GM20431 (cell line): Measurements from ENCODE around the gene DTX2.
"Not testable (repeated sequence)": the region's sequence is repeated elsewhere in the genome, so short reads cannot be mapped to it uniquely, and the experiment has no call there.

Experiments
- in situ Hi-C: fragments of 300-500 bp; cut with MseI, MboI; formaldehyde crosslinking; loops from one replicate; pipeline ENCODE4 v1.15.0; 2020; ENCODE audit warnings: low sequenced_read_pairs; ENCODE audit not compliant: unreplicated experiment

The DTX2 gene

DNA sequence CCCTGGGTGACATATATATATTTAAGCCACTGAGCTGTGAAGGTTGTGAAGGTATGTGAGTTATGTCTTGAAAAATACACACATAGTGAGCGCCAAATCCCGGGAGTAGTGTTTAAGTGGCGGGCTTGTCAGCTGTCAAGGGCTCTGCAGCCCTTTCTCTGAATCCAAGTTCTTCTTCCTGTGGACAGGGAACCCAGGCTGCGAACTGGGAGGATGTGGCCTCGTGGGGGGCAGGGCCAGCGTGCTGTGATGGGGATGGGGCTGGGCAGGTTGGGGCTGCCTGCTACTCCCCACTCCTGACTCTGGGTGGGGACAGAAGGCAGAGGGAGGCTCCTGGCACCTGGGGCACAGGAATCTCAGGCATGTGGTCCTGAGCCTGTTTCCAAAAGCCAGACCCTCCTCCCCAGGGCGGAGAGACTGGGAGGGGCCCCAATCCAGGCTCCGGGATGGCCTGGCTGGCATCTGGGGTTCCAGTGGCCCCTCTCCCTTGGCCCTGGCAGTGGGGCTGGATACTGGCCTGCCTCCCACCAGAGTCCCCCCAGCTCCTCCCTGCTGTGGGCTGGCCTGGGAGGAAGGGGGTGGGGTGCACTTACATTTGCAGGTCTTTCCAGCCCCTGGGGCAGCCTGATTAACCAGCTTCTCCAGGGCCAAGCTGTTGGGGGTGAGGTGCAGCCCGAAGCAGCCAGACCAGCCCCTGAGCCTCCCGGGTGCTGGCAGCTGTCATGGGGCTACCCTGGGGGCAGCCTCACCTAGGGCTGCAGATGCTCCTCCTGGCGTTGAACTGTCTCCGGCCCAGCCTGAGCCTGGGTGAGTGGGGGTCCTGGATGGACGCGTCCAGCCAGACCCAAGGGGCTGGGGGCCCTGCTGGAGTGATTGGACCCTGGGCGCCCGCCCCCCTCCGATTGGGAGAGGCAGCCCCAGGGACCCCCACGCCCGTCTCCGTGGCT is 48.7 kb downstream of the DTX2 start, which contains the start of gene UPK3B:
UPK3B (plus strand) TSS at position 622 of the 947 bp plus-strand sequence; CDS start at position 723, 101 bp downstream.
- in situ Hi-C loops = no loop called here

DNA sequence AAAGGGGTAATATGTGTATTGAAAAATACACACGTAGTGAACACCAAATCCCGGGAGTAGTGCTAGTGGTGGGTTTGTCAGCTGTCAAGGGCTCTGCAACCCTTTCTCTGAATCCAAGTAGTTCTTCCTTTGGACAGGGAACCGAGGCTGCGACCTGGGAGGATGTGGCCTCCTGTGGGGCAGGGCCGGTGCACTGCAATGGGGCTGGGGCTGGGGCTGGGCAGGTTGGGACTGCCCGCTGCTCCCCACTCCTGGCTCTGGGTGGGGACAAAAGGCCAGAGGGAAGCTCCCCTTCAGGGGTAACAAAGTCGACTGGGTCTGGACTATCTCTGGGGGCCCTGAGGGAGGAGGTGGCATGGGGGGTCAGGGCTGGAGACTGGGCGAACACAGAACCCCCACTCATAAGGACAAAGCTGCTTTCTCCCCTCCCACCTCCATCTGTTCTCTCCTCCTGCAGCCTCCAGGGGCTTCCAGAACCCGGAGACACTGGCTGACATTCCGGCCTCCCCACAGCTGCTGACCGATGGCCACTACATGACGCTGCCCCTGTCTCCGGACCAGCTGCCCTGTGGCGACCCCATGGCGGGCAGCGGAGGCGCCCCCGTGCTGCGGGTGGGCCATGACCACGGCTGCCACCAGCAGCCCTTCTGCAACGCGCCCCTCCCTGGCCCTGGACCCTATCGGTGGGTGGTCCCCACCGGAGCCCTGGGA is 49.8 kb downstream of the DTX2 start:
- in situ Hi-C loops = not testable (repeated sequence)

DNA sequence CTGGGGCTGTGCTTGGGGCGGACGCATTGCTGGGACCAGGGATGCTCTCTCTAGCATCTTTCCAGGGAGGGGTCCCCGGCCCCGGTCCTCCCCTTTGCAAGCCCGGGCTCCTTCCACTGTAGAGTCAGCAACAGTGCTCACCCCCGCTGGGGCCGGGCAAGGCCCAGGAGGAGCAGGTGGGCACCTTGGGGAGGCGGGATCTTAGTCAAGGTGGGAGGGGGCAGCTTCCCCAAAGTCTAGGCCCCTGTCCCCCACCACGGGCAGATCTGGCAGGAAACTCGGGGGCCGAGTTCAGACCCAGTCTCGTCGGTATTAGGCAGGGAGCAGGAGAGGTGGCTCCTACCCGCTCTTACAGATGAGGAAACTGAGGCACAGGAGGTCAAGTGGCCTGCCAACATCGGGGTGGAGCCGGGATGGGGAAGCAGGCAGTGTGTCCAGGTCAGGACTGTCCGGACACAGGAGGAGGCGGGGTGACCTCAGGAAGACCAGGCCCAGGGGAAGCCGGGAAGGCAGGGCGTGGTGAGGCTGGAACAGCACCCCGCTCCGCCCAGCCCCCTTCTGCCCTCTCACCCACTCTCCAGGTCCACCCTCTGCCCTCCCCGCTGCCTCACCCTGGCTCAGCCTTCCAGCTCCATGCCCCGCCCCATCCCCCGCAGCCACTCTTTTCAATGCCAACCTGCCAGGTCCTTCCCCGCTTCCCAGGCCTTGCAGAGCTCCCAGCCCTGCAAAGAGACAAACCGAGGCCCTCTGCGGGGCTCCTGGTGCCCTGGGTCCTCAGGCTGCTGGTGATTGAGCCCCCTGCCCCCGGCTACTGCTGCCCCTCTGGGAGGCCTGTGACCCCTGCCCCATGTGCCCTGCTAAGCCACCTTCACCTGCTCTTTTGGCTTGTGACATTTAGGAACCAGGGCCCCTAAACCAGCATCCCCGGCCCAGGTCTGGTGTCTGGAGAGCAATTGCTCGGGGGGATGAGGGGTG is 50.7 kb downstream of the DTX2 start:
- in situ Hi-C loops = not testable (repeated sequence)

DNA sequence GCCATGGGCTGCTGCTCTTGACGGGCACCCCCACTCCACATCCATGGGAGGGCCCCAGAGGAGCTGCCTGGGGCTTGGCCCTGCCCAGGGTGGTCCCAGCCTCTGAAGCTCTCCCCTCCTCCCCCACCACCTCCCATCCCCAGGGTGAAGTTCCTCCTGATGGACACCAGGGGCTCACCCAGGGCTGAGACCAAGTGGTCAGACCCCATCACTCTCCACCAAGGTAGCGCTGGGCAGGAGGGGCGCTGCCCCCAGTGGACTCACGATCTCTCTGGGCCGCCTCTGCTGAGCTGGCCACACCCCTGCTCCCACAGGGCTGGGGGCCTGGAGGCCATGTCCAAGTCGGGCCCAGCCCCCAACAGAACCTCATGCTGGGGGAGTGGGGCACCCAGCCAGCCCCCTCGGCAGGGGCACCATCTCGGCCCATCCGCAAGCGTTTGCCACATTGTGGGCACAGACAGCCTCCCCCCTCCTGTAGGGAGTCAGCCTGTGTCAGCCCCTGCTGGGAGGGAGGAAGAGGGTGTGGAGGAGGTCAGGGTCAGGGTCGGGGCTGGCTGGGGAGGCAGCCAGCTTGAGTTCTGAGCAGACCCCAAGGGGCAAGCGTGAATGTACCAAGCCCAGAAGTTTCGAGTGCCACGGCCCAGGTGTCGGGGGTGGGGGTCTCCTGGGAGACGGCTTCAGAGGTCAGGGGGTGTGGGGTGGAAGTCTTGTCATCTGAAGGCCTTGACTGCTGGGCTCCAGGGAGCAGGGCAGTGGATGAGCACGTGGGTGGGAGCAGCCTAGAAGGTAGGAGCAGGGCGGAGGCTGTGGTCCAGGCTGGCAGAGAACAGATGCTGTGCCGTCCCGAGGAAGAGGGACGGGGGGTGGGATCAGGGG is 51.7 kb downstream of the DTX2 start:
- in situ Hi-C loops = no loop called here

DNA sequence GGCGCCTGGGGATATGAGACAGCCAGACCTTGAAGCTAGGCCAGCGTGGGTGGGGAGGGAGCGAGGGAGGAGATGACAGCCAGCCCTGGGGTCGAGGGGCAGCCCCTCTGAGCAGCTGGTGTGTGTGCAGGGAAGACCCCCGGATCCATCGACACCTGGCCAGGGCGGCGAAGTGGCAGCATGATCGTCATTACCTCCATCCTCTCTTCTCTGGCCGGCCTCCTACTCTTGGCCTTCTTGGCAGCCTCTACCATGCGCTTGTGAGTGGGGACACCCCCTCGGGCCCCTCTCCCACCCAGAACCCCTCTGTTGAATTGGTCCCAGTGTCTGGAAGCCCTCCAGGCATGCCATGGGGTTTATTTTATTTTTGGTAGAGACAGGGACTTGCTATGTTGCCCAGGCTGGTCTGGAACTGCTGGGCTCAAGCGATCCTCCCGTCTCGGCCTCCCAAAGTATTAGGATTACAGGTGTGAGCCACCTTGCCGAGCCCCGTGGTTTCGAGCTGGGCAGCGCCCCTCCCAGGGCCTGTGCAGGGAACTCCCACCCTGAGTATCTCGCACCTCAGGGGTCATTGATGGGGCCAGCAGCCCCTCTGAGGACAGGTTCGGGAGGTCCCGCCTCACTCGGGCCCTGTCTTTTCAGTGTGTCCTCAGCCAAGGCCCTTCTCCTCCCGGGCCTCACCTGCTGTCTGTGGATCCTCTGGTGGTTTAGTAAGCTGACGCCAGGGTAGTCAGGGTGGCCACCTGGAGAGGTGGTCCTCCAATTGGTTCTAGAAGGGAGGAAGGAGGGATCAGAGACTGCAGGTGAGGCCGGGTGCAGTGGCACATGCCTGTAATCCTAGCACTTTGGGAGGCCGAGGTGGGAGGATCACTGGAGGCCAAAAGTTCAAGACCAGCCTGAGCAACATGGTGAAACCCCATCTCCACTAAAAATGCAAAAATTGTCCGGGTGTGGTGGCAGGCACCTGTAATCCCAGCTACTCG is 52.6 kb downstream of the DTX2 start:
- in situ Hi-C loops = no loop called here

DNA sequence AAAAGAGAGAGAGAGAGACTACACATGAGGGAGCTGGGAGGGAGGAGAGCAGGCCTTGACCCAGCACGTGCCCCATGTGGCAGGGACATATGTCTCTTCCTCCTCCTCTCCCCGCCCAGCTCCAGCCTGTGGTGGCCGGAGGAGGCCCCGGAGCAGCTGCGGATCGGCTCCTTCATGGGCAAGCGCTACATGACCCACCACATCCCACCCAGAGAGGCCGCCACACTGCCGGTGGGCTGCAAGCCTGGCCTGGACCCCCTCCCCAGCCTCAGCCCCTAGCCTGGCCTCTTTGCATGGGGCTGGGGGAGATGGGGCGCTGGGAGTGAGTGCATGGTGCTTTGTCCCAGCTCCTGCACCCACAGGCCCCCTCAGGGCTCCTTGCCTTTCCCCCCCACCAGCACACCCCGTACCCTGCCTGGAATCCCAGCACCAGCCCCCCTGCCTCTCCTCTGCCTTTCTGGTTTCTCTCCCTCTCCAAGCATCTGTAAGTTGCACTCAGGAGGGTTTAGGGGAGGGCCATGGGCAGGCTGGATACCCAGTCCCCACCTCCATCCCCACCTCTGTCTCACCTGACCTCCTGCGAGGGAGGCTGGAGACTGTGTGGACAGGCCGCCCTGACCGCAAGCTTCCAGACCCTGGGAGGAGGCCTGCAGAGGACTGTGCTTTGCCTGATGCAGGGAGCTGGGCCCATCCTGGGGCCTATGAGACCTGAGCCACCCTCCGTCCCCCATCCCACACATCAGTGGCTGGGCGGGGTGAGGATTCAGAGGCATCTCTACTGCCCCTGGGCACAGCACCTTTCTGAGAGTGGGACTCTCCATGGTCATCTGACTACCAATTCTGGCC is 53.6 kb downstream of the DTX2 start:
- in situ Hi-C loops = no loop called here

DNA sequence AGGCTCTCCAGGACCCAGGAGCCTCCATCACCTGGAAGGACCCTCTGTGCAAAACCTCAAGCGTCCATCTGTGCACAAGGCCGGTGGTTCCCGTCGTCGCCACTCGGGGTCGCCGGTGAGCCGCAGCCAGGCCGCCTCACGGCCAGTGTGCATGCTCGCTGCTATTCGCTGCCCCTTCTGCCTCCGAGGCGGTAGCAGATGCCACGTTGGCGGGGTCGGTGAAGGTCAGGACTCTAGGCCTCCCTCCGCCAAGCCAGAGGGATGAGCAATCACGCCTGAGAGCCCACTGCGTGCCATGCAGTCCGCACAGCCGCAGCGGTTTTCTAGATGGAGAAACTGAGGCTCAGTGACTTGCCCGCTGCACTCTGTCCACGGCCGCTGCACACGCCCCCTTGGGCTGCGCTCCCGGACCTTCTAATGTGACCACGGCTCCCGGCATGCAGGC is 54.5 kb downstream of the DTX2 start:
- in situ Hi-C loops = no loop called here

DNA sequence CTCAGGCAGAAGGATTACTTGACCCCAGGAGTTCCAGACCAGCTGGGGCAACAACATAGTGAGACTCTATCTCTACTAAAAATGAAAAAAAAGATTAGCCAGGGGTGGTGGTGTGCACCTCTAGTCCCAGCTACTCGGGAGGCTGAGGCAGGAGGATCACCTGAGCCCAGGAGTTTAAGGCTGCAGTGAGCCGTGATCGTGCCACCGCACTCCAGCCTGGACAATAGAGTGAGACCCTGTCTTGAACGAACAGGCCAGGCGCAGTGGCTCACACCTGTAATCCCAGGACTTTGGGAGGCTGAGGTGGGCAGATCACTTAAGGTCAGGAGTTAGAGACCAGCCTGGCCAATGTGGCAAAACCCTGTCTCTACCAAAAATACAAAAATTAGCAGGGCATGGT is 55.4 kb downstream of the DTX2 start:
- in situ Hi-C loops = not testable (repeated sequence)

DNA sequence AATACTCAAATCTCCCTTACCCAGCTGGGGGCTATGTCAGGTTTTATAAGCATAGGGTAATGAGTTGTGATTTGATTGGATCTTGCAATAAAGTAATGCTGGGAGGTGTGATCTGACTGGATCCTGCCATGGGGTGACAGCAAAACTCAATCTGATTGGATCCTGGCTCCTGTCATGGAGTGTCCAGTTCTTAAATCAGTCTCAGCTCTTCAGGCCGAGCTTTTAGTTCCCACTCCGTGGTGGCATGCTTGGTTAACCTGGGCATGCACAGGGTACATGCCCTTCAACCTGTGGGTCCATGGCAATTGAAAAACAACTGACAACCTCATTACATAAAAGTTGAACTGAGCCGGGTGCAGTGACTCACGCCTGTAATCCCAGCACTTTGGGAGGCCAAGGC is 64.7 kb downstream of the DTX2 start:
- in situ Hi-C loops = not testable (repeated sequence)

DNA sequence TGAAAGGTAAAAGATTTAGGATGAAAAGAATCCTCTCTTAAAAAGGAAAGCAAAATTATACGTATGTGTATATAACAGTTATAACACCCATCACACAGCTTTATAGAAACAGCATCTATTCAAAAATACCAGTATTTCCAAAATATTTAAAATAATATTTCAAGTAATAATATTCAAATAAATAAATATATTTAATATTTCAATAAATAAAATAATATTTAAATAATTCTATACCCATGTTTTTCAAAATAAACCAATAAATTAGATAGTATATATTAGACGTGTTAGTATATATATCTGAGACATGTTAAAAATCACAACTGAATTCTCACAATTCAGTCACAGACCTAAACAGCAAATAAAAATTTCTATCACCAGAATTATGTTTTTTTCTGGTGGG is 70.1 kb downstream of the DTX2 start:
- in situ Hi-C loops = not testable (repeated sequence)

DNA sequence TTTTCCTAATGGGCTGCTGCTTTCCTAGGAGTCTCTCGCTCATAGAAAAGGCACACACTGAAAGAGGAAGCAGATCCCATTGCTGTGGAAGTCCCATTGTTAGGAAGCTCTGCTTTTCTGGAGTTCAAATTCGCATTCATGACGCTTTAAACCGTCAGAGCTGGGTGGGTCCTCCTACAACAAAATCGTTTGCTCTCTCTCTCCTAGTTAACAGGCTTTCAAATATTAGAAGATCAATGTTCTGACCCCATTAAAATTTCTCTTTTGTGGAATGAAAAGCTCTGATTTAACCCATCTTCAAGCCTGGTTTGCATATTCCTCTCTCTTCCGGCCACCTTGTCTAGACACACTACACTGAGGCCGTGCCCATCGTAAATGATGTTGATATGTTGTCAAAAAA is 81.7 kb downstream of the DTX2 start, which contains the start of gene SPDYE16:
SPDYE16 (minus strand) TSS at position 101 of the 400 bp plus-strand sequence. CDS start 1,838 bp downstream, outside the sequence.
- in situ Hi-C loops = not testable (repeated sequence)

DNA sequence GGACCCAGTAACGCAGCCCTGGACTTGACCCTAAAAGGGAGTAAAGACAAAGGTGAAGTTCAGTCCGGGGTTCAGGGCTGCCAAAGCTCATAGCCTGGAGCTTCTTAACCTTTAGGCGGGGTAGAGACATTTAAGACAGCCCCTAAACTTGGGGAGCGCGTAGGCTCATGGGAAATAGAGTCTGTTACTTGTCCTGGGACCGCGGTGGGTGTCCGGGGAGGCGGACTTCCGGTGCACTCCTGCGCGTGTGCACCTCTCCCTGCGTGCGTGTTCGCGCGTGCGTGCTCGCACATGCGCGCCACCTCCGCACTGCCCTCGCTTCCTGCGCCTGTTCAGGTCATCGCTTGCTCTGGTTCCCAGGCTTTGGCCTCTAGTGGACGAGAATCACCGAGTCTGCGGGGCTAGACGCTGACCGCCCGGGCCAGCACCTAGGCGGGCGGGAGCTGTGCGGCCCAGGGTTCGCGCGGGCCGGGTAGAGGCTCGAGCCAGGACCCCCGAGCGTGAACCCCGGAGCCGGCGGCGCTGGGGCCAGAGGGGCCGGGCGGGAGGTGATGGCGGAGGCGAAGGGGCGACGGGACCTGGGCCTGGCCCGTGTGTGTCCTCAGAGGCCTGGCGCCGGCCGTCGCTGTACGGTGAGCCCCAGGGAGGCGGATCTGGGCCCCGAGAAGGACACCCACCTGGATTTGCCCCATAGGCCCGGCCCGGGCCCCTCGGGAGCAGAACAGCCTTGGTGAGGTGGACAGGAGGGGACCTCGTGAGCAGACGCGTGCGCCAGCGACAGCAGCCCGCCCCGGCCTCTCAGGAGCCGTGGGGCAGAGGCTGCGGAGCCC is 87.7 kb downstream of the DTX2 start:
- in situ Hi-C loops = not testable (repeated sequence)

DNA sequence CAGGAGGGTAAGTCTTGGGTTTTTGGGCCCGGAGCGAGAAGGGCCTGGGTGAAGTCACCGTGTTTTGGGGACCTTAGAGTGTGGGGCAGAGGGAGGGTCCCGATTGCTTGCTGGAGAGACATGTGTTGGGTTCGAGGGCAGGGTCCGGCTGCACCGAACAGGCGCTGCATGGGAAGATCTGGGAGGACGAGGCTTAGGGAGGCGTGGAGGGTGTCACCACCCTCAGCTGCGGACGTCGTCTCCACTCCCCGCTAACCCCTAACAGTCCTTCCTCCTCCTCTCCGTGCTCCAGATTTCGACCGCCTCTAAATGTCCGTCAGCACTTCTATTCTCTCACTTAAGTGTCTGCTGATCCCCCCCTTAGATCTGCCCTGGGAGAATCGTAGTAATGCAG is 88.3 kb downstream of the DTX2 start:
- in situ Hi-C loops = not testable (repeated sequence)

DNA sequence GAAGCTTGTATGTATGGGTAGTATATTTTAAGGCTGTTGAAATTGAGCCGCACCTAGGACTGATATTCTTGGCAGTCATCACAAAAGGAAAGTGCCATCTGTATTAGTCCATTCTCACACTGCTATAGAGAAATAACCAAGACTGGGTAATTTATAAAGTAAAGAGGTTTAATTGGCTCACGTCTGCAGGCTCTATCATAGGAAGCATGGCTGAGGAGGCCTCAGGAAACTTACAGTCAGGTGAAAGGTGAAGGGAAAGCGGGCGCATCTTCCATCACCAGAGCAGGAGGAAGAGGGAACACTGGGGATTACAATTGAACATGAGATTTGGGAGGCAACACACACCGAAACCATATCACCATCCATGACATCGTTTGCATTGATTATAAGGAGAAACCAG is 90.5 kb downstream of the DTX2 start:
- in situ Hi-C loops = not testable (repeated sequence)
